GM15510 (cell line): ENCODE data around the gene THBS4.

Source experiments
- POLR2A ChIP-seq: IDR thresholded peaks from 3 replicates; pipeline ENCODE4 v1.6.1; 2011; ENCODE audit warnings: borderline replicate concordance; ENCODE audit not compliant: insufficient read length; ENCODE audit errors: extremely low read depth

Gene THBS4

DNA sequence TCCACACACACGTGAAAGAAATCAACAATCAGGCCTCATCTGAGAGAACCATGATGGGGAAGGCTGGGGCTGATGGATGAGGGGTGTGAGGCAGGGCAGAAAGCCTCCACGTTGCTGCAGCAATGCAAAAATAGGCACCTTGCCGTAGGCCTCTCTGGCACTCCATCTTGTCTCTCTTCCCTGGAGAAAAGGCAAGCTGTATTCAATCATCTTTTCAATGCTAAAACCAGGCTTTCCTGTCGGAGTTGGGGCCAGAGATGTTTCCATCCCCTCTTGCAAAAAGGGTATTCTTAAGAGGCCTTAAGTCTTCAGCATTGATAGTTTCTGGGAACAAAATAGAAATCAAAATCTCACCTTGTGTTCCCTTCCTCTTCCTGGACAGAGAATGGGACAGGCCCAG, 80.9 kb downstream of the THBS4 start:
- TF ChIP-seq POLR2A, result no peak

DNA sequence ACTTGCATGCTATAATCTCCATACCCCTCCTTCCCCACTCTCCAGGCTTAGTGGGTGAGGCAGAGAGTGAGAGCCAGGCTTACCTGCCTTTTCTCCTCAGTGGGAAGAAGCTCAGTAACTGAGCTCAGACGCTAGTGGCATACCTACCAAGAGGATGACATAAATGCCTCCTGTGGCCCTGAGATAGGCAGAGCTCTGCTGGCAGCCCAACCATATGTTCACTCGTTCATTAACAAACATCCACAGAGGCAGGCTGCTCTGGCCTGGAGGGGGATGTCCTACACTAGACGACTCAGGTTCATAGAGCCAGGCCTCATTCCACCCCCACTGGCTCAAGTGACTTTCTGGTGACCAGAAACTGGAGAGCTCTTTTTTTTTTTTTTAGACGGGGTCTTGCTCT, 81.3 kb downstream of the THBS4 start:
- TF ChIP-seq POLR2A, result no peak

DNA sequence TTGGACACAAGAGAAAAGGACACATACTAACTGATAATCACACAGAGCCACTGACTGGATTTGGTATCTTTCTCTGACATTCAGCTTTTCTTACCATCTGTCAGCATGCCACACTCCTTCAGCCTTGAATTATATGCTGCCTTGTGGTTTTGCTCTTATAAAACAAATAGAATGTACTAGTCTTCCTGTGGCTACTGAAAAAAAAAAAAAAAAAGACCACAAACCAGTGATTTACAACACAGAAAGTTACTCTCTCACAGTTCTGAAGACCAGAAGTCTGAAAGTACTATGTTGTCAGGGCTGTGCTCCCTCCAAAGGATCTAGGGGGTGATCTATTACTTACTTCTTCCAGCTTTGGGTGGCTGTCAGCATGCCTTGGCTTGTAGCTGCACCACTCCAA, 82.3 kb downstream of the THBS4 start:
- no peak for TF ChIP-seq POLR2A

DNA sequence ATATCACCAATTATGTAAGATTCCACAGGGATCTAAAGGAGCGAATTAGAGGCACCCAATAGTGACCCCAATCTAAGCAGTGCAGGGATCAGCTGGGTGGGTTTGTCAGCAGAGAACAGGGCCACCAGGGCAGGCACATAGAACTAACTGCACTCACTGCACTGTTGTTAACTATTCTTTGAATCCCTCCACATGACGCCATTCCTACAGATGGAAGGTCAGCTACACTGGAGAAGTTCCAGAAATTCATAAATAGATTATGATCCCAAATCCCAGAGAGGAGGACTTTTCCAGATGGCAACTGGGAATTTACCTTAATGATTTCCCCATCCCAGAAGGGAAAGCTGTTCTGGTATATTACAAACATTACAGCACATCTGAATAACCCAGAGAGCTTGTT, 84.2 kb downstream of the THBS4 start:
- no peak for TF ChIP-seq POLR2A

DNA sequence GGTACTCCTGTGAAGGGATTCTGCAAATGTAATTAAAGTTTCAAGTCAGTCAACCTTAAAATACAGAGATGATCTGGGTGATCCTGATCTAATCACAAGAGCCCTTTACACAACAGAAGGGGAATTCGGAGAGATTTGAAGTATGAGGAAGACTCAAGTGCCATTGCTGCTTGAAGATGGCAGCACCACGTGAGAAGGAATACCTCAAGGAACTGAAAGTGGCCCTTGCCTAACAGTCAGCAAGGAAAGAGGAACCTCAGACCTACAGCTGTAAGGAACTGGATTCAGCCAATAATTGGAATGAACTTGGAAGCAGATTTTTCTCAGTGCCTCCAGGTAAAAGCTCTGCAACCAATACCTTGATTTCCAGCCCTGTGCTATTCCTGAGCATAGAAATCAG, 87.4 kb downstream of the THBS4 start:
- TF ChIP-seq POLR2A, result no peak

DNA sequence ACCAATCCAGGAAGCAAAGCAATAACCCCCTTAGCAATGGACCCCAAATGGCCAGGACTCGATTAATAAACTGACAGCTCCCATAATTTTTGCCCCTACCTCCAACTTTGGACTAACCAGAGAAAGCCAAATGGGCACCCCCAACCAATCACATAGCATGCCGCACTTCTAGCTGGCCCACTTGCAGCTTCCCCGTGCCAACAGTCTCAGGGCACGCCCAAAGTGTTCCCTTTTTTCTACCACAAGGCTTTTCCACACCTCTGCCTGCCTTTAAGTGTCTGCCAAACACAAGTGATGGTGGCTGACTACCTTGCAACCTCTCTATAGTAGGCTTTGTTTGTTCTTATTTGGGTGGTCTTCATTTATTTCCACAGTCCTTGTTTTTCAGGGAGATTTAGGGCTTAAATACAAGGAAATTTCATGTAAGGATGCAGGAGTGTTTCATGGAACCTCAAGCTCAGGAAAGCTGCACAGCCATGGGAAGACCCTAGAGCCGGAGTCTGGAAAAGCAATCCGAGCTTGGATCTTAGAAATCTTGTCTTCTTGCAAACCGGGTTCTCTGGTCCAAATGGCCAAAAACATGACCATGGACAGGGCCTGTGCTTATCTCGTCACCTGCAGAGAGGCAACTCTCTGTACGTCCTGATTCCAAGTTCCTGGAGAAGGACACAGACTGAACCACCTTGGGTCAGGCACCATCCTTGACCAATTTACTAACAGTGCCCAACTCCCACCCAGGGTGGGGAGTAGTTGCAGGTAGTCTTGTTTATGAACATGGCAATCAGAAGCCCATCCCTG, 89.2 kb downstream of the THBS4 start:
- TF ChIP-seq POLR2A, result no peak

DNA sequence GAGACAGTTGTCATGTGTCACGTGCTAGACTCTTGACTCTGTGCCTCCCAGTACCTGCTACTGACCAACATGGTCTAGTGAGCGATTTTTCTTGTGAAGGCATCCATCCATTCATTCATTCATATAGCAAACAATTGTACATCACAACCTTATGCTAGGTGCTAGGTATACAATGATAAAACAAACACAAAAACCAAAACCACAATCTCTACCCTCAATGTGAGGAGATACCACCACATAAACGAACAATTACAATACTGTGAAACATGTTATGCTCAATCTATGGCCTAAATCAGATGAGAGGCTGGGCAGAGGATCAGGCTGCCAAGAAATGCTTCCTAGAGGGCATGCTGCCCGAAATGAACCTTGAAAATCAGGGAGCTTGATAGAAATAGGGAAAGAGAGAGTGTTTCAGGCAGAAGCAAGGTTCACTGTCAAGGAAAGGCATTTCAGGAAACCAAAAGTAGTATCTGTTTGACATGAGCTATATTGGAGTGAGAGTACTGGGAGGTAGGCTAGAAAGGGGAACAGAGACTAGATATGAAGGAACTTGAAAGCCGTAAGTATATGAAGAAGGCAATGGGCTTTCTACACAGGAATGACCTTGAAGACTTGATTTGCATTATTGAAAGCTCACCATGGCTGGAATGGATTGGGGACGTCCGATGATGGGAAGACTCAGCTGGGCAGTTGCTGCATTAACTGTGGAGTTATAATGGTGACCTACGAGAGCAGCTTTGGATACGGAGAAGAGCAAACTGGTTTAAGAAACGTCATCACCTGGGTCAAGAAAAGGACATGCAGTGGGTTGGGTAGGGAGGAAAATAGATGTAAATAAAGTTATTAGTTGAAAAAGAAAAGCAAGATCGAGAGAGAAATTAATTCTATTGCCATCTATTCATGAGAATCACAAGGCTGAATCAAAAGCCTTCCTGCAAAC, 90.1 kb downstream of the THBS4 start:
- no peak for TF ChIP-seq POLR2A

DNA sequence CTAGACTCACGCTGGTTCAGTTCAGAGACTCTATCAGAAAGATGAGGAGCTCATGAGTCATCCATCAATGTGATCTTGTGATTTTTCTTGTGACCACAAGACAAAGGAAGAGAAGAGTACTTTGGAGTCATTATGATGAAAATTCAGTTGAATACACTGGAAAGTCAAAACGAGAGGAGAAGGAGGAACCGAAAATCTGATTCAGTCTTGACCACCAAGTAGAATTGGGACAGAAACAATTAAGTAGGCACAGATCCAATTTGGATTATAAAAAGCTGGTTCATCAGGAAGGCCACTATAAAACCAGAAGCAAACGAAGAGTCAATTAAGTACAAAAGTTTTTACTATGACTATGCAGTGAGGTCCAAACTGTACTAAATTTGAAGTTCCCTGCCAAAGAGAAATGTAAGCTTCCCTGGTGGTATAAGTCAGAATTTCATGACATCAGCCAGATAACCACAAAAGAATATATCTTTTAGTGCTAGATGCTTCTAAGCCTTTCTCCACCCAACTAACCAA, 90.9 kb downstream of the THBS4 start:
- no peak for TF ChIP-seq POLR2A

DNA sequence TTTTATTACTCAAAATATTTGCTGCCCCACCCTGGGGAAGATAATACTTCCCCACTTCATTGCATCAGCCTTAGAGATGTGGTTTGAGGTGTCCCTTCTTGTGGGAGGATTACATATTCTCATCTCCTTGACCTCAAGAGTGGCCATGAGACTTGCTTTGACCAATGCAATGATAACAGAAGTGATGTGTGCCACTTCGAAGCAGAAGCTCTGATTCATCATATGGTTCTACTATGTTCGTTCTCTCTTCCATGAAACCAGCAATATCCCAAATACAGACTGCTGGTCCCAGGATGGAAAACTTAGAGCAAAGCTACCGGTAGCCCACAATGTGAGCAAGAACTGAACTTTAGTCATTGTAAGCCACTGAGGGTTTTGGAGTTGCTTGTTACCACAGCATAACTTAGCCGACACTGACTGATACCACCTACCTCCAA, 92.0 kb downstream of the THBS4 start:
- no peak for TF ChIP-seq POLR2A

DNA sequence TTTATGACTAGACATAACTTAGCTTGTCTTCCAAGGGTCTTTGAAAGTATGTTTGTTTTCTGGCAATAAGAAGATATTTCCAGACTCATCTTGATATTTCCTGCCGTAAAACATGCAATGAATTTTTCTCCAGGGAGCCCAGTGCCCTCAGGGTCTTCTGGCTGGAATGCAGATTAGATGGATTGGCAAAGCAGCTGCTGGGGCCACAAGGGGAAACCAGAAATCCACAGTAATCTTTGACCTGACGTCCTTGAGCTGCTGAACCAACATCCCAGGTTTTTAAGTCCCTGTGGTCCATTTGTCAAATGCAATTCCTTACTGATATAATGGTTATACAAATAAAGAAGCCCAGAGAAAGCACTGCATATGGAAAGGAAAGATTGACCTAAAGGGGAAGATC, 93.0 kb downstream of the THBS4 start:
- no peak for TF ChIP-seq POLR2A

DNA sequence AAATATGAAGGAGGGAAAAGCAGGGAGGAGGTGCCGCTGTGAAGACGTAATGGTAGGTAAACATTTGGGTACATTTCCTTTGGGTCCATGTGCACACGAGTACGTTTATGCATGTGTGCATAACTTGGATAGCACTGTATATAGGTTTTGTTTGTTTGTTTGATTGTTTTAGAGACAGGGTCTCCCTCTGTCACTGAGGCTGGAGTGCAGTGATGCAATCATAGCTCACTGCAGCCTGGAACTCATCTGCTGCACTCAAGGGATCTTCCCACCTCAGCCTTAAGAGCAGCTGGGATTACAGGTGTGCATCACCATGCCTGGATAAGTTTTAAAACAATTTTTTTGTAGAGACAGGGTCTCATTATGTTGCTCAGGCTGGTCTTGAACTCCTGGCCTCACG, 94.0 kb downstream of the THBS4 start:
- no peak for TF ChIP-seq POLR2A
